Ishikawa (cell line): ENCODE results near the gene AIF1L.

Experiments
- CREB1 ChIP-seq: IDR thresholded peaks from 2 replicates; pipeline ENCODE4 v1.6.1; 2012; ENCODE audit warnings: low read depth
- EP300 ChIP-seq: IDR thresholded peaks from 2 replicates; pipeline ENCODE4 v1.6.1; 2012; ENCODE audit warnings: borderline replicate concordance
- MAX ChIP-seq: IDR thresholded peaks from 2 replicates; pipeline ENCODE4 v1.6.1; 2012
- NFIC ChIP-seq: IDR thresholded peaks from 2 replicates; pipeline ENCODE4 v1.6.1; 2012
- RAD21 ChIP-seq: IDR thresholded peaks from 2 replicates; pipeline ENCODE4 v1.6.1; 2012; ENCODE audit warnings: low read depth
- REST ChIP-seq: IDR thresholded peaks from 2 replicates; pipeline ENCODE4 v1.6.1; 2012; ENCODE audit warnings: low read depth, mild to moderate bottlenecking
- TAF1 ChIP-seq: IDR thresholded peaks from 2 replicates; pipeline ENCODE4 v1.6.1; 2012; ENCODE audit warnings: low read depth, mild to moderate bottlenecking
- TCF12 ChIP-seq: IDR thresholded peaks from 2 replicates; pipeline ENCODE4 v1.6.1; 2012; ENCODE audit warnings: low read depth
- USF1 ChIP-seq: IDR thresholded peaks from 2 replicates; pipeline ENCODE4 v1.6.1; 2012
- YY1 ChIP-seq: IDR thresholded peaks from 2 replicates; pipeline ENCODE4 v1.6.1; 2012; ENCODE audit warnings: low read depth
- ZBTB7A ChIP-seq: IDR thresholded peaks from 2 replicates; pipeline ENCODE4 v1.6.1; 2012; ENCODE audit warnings: low read depth

- TF ChIP-seq YY1: no peak
- TF ChIP-seq REST: no peak
- TF ChIP-seq RAD21: no peak
- no peak for TF ChIP-seq EP300
- no peak for TF ChIP-seq NFIC
- no peak for TF ChIP-seq TCF12
- TF ChIP-seq CREB1: no peak
- no peak for TF ChIP-seq TAF1
- TF ChIP-seq ZBTB7A: no peak
- no peak for TF ChIP-seq MAX
- no peak for TF ChIP-seq USF1
These were observed 33.4 kb upstream of the AIF1L start for GRCh38 chr9:131062969-131063368.
